Measurements from ENCODE around the gene AP1G1. TPM values are rescaled to one million over a fixed set of nuclear protein-coding genes. Genes with fewer than 3 reads are reported as not detected.

The AP1G1 gene
- total and polyA plus RNA-seq, 7 experiments from 2014 or later = 6.7 to 147 (median 97.7) TPM

DNA sequence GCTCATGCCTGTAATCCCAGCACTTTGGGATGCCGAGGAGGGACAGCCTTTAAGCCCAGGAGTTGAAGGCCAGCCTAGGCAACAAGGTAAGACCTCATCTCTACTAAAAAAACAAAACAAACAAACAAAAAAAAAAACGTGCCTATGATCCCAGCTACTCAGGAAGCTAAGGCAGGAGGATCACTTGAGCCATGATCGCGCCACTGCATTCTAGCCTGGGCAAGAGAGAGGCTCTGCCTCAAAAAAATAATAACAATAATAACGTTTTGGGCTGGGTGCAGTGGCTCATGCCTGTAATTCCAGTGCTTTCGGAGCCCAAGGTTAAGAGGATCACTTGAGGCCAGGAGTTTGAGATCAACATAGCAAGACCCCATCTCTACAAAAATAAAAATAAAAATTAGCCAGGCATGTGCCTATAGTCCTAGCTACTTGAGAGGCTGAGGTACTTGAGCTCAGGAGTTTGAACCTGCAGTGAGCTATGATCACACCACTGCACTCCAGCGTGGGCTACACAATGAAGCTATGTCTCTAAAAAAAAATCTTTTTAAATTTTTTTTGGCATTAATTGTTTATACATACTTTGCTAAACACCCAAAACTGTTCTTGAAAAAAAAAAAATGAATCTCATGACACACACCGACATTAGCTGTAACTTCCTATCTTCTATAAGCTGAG lies 87.4 kb downstream of the AP1G1 start:
- no peak for ATAC-seq
- peak overlapping the region in 1 of 9 donors; percentile 88 for H3K27ac Mint-ChIP-seq
- H3K4me1 Mint-ChIP-seq = peaks cover 7 to 20% (median 18%) of the 10 kb centered on the region in 7 donors

DNA sequence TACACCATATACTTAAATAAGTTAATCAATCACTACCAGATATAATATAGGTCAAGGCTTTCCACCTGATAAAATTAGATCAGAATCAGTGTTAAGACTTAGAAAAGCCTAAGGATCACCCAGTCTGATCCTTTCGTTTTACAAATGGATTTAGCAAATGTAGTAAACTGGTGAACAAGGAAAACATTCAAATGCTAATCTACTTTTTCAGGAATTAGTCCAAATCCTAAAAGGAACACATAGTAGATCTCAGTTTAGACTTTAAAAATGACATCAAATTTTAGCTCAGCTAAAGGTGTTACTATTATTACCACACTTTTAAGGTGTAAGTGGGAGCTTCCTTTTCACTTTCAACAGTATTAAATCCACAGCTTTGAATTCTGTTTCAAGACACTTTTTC lies 96.1 kb downstream of the AP1G1 start:
- Histone ChIP-seq H3K36me3 (ENCODE audit: control insufficient read depth in 2 of 3, insufficient read depth in 3 of 3, low read length in 3 of 3) (peaks cover 0 to 6% (median 0%) of the 10 kb centered on the region in 3 experiments), H3K4me1 (ENCODE audit: control insufficient read depth in 2 of 2, insufficient read depth in 2 of 2, low read length in 2 of 2) (no peaks in the 10 kb centered on the region), H3K27ac (ENCODE audit: low read depth, low read length) (no peak overlapping the region), H3K9me3 (ENCODE audit: control insufficient read depth in 2 of 3, low read length in 3 of 3) (no peaks in the 10 kb centered on the region), H3K27me3 (ENCODE audit: control insufficient read depth in 2 of 2, insufficient read depth in 2 of 2, low read length in 2 of 2) (no peaks in the 10 kb centered on the region), H3K4me3 (ENCODE audit: low read length) (no peak overlapping the region)
- Mint-ChIP-seq H3K4me3 (no peak overlapping the region), H3K27ac (no peak overlapping the region), H3K27me3 (no peaks in the 10 kb centered on the region), H3K36me3 (peaks cover 0 to 12% (median 0%) of the 10 kb centered on the region in 5 donors), H3K9me3 (peaks cover 0 to 1% (median 0%) of the 10 kb centered on the region in 11 donors), H3K4me1 (peaks cover 0 to 13% (median 0%) of the 10 kb centered on the region in 7 donors)
- no peak for ATAC-seq
- intact Hi-C loops (cut with micrococcal nuclease) = no loop called here
- POLR2A ChIA-PET = interaction anchor here (0.6 kb wide), 1 partner anchor 15 kb away, joined by 4 read pairs; no protein-coding TSS in a partner anchor
- CTCF ChIA-PET = interaction anchor here (0.7 kb wide), 1 partner anchor 223 kb away, joined by 3 read pairs; no protein-coding TSS in a partner anchor
- DNase-seq = no peak

More for the DNA sequence above, 87.4 kb downstream of the AP1G1 start:
- no peaks in the 10 kb centered on the region for H3K36me3 ChIP-seq (ENCODE audit: control insufficient read depth in 2 of 3, insufficient read depth in 3 of 3, low read length in 3 of 3)
- H3K4me3 ChIP-seq (ENCODE audit: low read length) = no peak overlapping the region
- Mint-ChIP-seq H3K36me3 (peaks cover 0 to 5% (median 0%) of the 10 kb centered on the region in 5 donors), H3K4me3 (peak overlapping the region in 3 of 10 donors; percentile 29 to 55 (median 51)), H3K27me3 (peaks cover 0 to 17% (median 0%) of the 10 kb centered on the region in 5 donors), H3K9me3 (peaks cover 0 to 1% (median 0%) of the 10 kb centered on the region in 11 donors)
- CTCF ChIA-PET = interaction anchor here (0.7 kb wide), 2 partner anchors 16 to 37 kb away, joined by 3 to 7 read pairs; no protein-coding TSS in a partner anchor
- intact Hi-C loops (cut with micrococcal nuclease) = loop anchor here (5.0 to 10.0 kb wide), 2 partner anchors 256 to 919 kb away; partner anchors contain the start of genes VAC14 (in 1 of the 2) and ZNF23 (in 1 of the 2)
- H3K4me1 ChIP-seq (ENCODE audit: control insufficient read depth in 2 of 2, insufficient read depth in 2 of 2, low read length in 2 of 2) = peaks cover 9% of the 10 kb centered on the region in 2 donors
- POLR2A ChIA-PET = interaction anchor here (1.4 kb wide), 1 partner anchor 87 kb away, joined by 5 read pairs; the partner anchor contains the start of gene AP1G1
- no peaks in the 10 kb centered on the region for H3K27me3 ChIP-seq (ENCODE audit: control insufficient read depth in 2 of 2, insufficient read depth in 2 of 2, low read length in 2 of 2)
- H3K9me3 ChIP-seq (ENCODE audit: control insufficient read depth in 2 of 3, low read length in 3 of 3) = no peaks in the 10 kb centered on the region
- no peak overlapping the region for H3K27ac ChIP-seq (ENCODE audit: low read depth, low read length)
- DNase-seq = no peak

DNA sequence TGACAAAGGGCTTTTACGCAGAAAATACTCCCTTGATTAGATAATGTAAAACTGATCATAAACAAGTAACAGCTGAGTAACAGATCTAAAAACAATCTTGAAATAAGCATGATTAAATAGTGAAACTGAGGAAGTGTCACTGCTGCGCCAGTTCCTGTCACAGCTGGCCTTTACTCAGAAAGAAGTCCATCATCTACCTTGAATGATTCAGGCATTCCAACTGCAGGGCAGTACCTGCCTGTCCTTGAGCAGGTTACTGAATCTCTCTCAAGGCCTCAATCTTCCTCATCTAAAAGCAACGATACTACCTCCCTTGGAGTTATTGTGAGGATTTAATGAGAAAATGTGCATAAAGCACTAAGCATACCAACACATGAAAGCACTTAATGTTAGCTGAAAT lies 96.8 kb downstream of the AP1G1 start:
- CTCF ChIA-PET = no interaction called here
- peaks cover 0 to 6% (median 0%) of the 10 kb centered on the region in 3 experiments for H3K36me3 ChIP-seq (ENCODE audit: control insufficient read depth in 2 of 3, insufficient read depth in 3 of 3, low read length in 3 of 3)
- Mint-ChIP-seq H3K4me3 (no peak overlapping the region), H3K4me1 (peaks cover 0 to 13% (median 0%) of the 10 kb centered on the region in 7 donors), H3K27me3 (no peaks in the 10 kb centered on the region), H3K36me3 (peaks cover 0 to 13% (median 0%) of the 10 kb centered on the region in 5 donors), H3K27ac (no peak overlapping the region), H3K9me3 (peaks cover 0 to 1% (median 0%) of the 10 kb centered on the region in 11 donors)
- H3K9me3 ChIP-seq (ENCODE audit: control insufficient read depth in 2 of 3, low read length in 3 of 3) = no peaks in the 10 kb centered on the region
- no peak overlapping the region for H3K4me3 ChIP-seq (ENCODE audit: low read length)
- no peak overlapping the region for H3K27ac ChIP-seq (ENCODE audit: low read depth, low read length)
- no peaks in the 10 kb centered on the region for H3K4me1 ChIP-seq (ENCODE audit: control insufficient read depth in 2 of 2, insufficient read depth in 2 of 2, low read length in 2 of 2)
- no peaks in the 10 kb centered on the region for H3K27me3 ChIP-seq (ENCODE audit: control insufficient read depth in 2 of 2, insufficient read depth in 2 of 2, low read length in 2 of 2)
- DNase-seq (no peak), ATAC-seq (no peak)
- POLR2A ChIA-PET = interaction anchor here (0.6 kb wide), 1 partner anchor 14 kb away, joined by 4 read pairs; no protein-coding TSS in a partner anchor
- intact Hi-C loops (cut with micrococcal nuclease) = no loop called here

DNA sequence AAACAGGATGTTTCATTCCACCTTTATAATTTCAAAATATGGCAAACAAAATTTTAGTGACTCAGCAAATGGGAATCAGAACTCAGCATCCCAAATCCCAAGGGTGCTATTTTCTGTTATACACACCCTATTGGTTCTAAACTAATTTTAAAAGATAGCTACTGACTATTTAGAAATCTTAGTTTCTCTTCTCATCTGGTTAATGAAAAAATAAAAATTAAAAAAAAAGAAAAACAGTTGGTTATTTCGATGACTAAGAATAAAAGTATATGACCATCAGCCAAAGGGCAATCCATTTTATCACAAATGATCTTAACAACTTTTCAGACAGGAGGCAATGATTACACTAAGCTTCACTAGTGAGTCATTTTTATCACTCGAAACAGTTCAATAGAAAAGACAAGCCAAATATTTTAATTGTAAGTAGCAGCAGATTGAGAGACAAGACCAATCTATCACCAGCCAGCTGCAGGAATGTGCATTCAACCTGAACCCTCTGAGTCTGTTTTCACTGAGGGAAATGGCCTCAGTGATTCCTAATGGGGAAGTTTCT lies 99.3 kb downstream of the AP1G1 start:
- Histone ChIP-seq H3K4me1 (ENCODE audit: control insufficient read depth in 2 of 2, insufficient read depth in 2 of 2, low read length in 2 of 2) (no peaks in the 10 kb centered on the region), H3K4me3 (ENCODE audit: low read length) (no peak overlapping the region), H3K36me3 (ENCODE audit: control insufficient read depth in 2 of 3, insufficient read depth in 3 of 3, low read length in 3 of 3) (no peaks in the 10 kb centered on the region), H3K27me3 (ENCODE audit: control insufficient read depth in 2 of 2, insufficient read depth in 2 of 2, low read length in 2 of 2) (no peaks in the 10 kb centered on the region), H3K27ac (ENCODE audit: low read depth, low read length) (no peak overlapping the region), H3K9me3 (ENCODE audit: control insufficient read depth in 2 of 3, low read length in 3 of 3) (no peaks in the 10 kb centered on the region)
- DNase-seq = no peak
- H3K9me3 Mint-ChIP-seq = no peaks in the 10 kb centered on the region
- POLR2A ChIA-PET = no interaction called here
- no peaks in the 10 kb centered on the region for H3K27me3 Mint-ChIP-seq
- no peak overlapping the region for H3K27ac Mint-ChIP-seq
- H3K36me3 Mint-ChIP-seq = peaks cover 0 to 16% (median 0%) of the 10 kb centered on the region in 5 donors
- ATAC-seq = no peak
- CTCF ChIA-PET = no interaction called here
- H3K4me3 Mint-ChIP-seq = no peak overlapping the region
- H3K4me1 Mint-ChIP-seq = peaks cover 0 to 10% (median 3%) of the 10 kb centered on the region in 7 donors
- intact Hi-C loops (cut with micrococcal nuclease) = no loop called here

DNA sequence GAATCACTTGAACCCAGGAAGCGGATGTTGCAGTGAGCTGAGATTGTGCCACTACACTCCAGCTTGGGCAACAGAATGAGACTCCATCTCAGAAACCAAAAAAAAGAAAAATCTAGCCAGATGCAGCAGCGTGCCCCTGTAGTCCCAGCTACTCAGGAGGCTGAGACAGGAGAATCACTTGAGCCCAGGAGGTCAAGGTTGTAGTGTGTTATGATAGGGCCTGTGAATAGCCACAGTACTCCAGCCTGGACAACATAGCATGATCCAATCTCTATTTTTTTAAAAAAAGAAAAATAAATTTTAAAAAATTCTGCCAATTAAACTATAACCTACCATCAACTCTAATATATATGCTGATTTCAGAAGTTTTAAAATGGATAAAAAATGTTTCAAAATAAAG lies 99.9 kb downstream of the AP1G1 start:
- H3K4me1 ChIP-seq (ENCODE audit: control insufficient read depth in 2 of 2, insufficient read depth in 2 of 2, low read length in 2 of 2) = no peaks in the 10 kb centered on the region
- POLR2A ChIA-PET = no interaction called here
- H3K4me3 Mint-ChIP-seq = no peak overlapping the region
- CTCF ChIA-PET = no interaction called here
- no peaks in the 10 kb centered on the region for H3K9me3 ChIP-seq (ENCODE audit: control insufficient read depth in 2 of 3, low read length in 3 of 3)
- H3K4me3 ChIP-seq (ENCODE audit: low read length) = no peak overlapping the region
- intact Hi-C loops (cut with micrococcal nuclease) = no loop called here
- H3K9me3 Mint-ChIP-seq = no peaks in the 10 kb centered on the region
- DNase-seq = no peak
- peaks cover 0 to 17% (median 0%) of the 10 kb centered on the region in 5 donors for H3K36me3 Mint-ChIP-seq
- H3K36me3 ChIP-seq (ENCODE audit: control insufficient read depth in 2 of 3, insufficient read depth in 3 of 3, low read length in 3 of 3) = no peaks in the 10 kb centered on the region
- H3K27me3 Mint-ChIP-seq = no peaks in the 10 kb centered on the region
- ATAC-seq = no peak
- peaks cover 0 to 10% (median 3%) of the 10 kb centered on the region in 7 donors for H3K4me1 Mint-ChIP-seq
- H3K27ac Mint-ChIP-seq = no peak overlapping the region
- H3K27me3 ChIP-seq (ENCODE audit: control insufficient read depth in 2 of 2, insufficient read depth in 2 of 2, low read length in 2 of 2) = no peaks in the 10 kb centered on the region
- H3K27ac ChIP-seq (ENCODE audit: low read depth, low read length) = no peak overlapping the region

DNA sequence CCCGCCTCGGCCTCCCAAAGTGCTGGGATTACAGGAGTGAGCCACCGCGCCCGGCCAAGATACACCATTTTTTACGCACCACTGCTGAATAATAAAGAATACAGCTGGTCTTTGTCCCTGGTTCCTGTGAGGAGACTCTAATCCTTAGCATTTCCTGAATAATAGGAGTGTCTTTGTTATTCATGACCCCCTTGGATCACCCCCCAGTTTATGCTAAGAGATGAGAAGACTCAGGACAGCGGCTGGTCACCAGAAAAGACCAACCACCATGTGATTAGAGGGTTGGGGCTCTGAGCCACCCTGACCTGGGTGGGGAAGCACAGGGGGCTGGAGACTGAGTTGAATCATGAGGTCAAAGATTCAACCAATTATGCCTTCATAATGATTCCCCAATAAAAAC lies 101.4 kb downstream of the AP1G1 start:
- H3K27ac Mint-ChIP-seq = peak overlapping the region in 1 of 9 donors; percentile 29
- no peaks in the 10 kb centered on the region for H3K4me1 ChIP-seq (ENCODE audit: control insufficient read depth in 2 of 2, insufficient read depth in 2 of 2, low read length in 2 of 2)
- peaks cover 0 to 10% (median 3%) of the 10 kb centered on the region in 7 donors for H3K4me1 Mint-ChIP-seq
- H3K27me3 Mint-ChIP-seq = no peaks in the 10 kb centered on the region
- no peaks in the 10 kb centered on the region for H3K36me3 ChIP-seq (ENCODE audit: control insufficient read depth in 2 of 3, insufficient read depth in 3 of 3, low read length in 3 of 3)
- H3K9me3 ChIP-seq (ENCODE audit: control insufficient read depth in 2 of 3, low read length in 3 of 3) = no peaks in the 10 kb centered on the region
- peaks cover 0 to 16% (median under 1%) of the 10 kb centered on the region in 5 donors for H3K36me3 Mint-ChIP-seq
- intact Hi-C loops (cut with micrococcal nuclease) = no loop called here
- H3K27me3 ChIP-seq (ENCODE audit: control insufficient read depth in 2 of 2, insufficient read depth in 2 of 2, low read length in 2 of 2) = no peaks in the 10 kb centered on the region
- no peak overlapping the region for H3K27ac ChIP-seq (ENCODE audit: low read depth, low read length)
- ATAC-seq (no peak), DNase-seq (no peak)
- no peak overlapping the region for H3K4me3 Mint-ChIP-seq
- no peak overlapping the region for H3K4me3 ChIP-seq (ENCODE audit: low read length)
- ChIA-PET CTCF (no interaction called here), POLR2A (no interaction called here)
- H3K9me3 Mint-ChIP-seq = no peaks in the 10 kb centered on the region
